H9 (cell line): ENCODE measurements around the gene DENND4A. TPM values are rescaled to one million over a fixed set of nuclear protein-coding genes. Genes with fewer than 3 reads are reported as not detected.

Experiments
- DNase-seq: peaks from one replicate; pipeline ENCODE4 v3.0.0-alpha.2; 2017
- H2AFZ ChIP-seq: one replicate; pipeline ENCODE4 v1.6.1; 2013; ENCODE audit warnings: mild to moderate bottlenecking, low read length, control low read depth, moderate library complexity
- H2AK5ac ChIP-seq: 2 replicates; pipeline ENCODE4 v1.6.1; 2013; ENCODE audit warnings: low read length, control low read depth, mixed read lengths; ENCODE audit not compliant: insufficient read length
- H2BK120ac ChIP-seq: one replicate; pipeline ENCODE4 v1.6.1; 2013; ENCODE audit warnings: low read depth, mild to moderate bottlenecking, low read length, control low read depth, inconsistent platforms; ENCODE audit not compliant: poor library complexity, severe bottlenecking
- H2BK12ac ChIP-seq: 2 replicates; pipeline ENCODE4 v1.6.1; 2013; ENCODE audit warnings: low read length, control low read depth, mixed read lengths, low read depth; ENCODE audit not compliant: insufficient read length
- H2BK15ac ChIP-seq: 2 replicates; pipeline ENCODE4 v1.6.1; 2013; ENCODE audit warnings: low read depth, low read length, control low read depth
- H2BK20ac ChIP-seq: one replicate; pipeline ENCODE4 v1.6.1; 2013; ENCODE audit warnings: low read depth, mild to moderate bottlenecking, low read length, control low read depth, inconsistent platforms; ENCODE audit not compliant: poor library complexity, severe bottlenecking
- H2BK5ac ChIP-seq: 2 replicates; pipeline ENCODE4 v1.6.1; 2013; ENCODE audit warnings: low read length, control low read depth, mixed read lengths; ENCODE audit not compliant: insufficient read length
- H3K14ac ChIP-seq: 2 replicates; pipeline ENCODE4 v1.6.1; 2013; ENCODE audit warnings: low read length, control low read depth; ENCODE audit not compliant: insufficient read depth
- H3K18ac ChIP-seq: 2 replicates; pipeline ENCODE4 v1.6.1; 2013; ENCODE audit warnings: low read depth, mild to moderate bottlenecking, mixed read lengths, low read length, control low read depth; ENCODE audit not compliant: insufficient read length
- H3K23ac ChIP-seq: 2 replicates; pipeline ENCODE4 v1.6.1; 2013; ENCODE audit warnings: low read length, control low read depth, mixed read lengths, low read depth; ENCODE audit not compliant: insufficient read length
- H3K23me2 ChIP-seq: 2 replicates; pipeline ENCODE4 v1.6.1; 2013; ENCODE audit warnings: low read depth, mild to moderate bottlenecking, mixed read lengths, low read length, control low read depth; ENCODE audit not compliant: insufficient read length, poor library complexity, severe bottlenecking
- H3K27ac ChIP-seq: 2 replicates; pipeline ENCODE4 v1.5.1; 2013; ENCODE audit warnings: low read length, control low read depth, mixed read lengths, low read depth; ENCODE audit not compliant: insufficient read length
- H3K27me3 ChIP-seq: 2 replicates; pipeline ENCODE4 v1.6.1; 2013; ENCODE audit warnings: low read length, control low read depth, inconsistent platforms; ENCODE audit not compliant: insufficient read depth
- H3K4ac ChIP-seq: 2 replicates; pipeline ENCODE4 v1.6.1; 2013; ENCODE audit warnings: low read depth, mild to moderate bottlenecking, control low read depth, inconsistent platforms, low read length, moderate library complexity
- H3K4me1 ChIP-seq: 2 replicates; pipeline ENCODE4 v1.6.1; 2013; ENCODE audit warnings: low read length, control low read depth, inconsistent platforms; ENCODE audit not compliant: insufficient read depth
- H3K4me2 ChIP-seq: 2 replicates; pipeline ENCODE4 v1.6.1; 2013; ENCODE audit warnings: low read length, control low read depth, mixed read lengths; ENCODE audit not compliant: insufficient read length, insufficient read depth
- H3K56ac ChIP-seq: 2 replicates; pipeline ENCODE4 v1.6.1; 2013; ENCODE audit warnings: low read depth, mild to moderate bottlenecking, mixed read lengths, low read length, control low read depth; ENCODE audit not compliant: insufficient read length
- H3K79me1 ChIP-seq: 2 replicates; pipeline ENCODE4 v1.6.1; 2013; ENCODE audit warnings: low read depth, mild to moderate bottlenecking, moderate library complexity, low read length, control low read depth, inconsistent platforms; ENCODE audit not compliant: insufficient read depth, poor library complexity, severe bottlenecking
- H3K79me2 ChIP-seq: 2 replicates; pipeline ENCODE4 v1.6.1; 2013; ENCODE audit warnings: low read length, control low read depth, inconsistent platforms; ENCODE audit not compliant: insufficient read depth
- H3K9ac ChIP-seq: 2 replicates; pipeline ENCODE4 v1.6.1; 2013; ENCODE audit warnings: low read length, control low read depth, mixed read lengths; ENCODE audit not compliant: insufficient read length; ENCODE audit errors: extremely low read depth
- H3K9me3 ChIP-seq: one replicate; pipeline ENCODE4 v1.6.1; 2013; ENCODE audit warnings: low read depth, low read length, inconsistent platforms; ENCODE audit not compliant: control insufficient read depth
- H3T11ph ChIP-seq: one replicate; pipeline ENCODE4 v1.6.1; 2013; ENCODE audit warnings: mild to moderate bottlenecking, low read length, control low read depth, inconsistent platforms
- H4K20me1 ChIP-seq: one replicate; pipeline ENCODE4 v1.6.1; 2013; ENCODE audit not compliant: control insufficient read depth, insufficient read length, insufficient read depth
- H4K5ac ChIP-seq: 2 replicates; pipeline ENCODE4 v1.6.1; 2013; ENCODE audit warnings: low read depth, mild to moderate bottlenecking, mixed read lengths, low read length, control low read depth; ENCODE audit not compliant: insufficient read length
- H4K8ac ChIP-seq: replicated peaks from 2 replicates; pipeline ENCODE4 v1.6.1; 2013; ENCODE audit warnings: low read length, control low read depth, mixed read lengths, low read depth; ENCODE audit not compliant: insufficient read length
- H4K91ac ChIP-seq: 2 replicates; pipeline ENCODE4 v1.6.1; 2013; ENCODE audit warnings: low read depth, mild to moderate bottlenecking, moderate library complexity, mixed read lengths, low read length, control low read depth; ENCODE audit not compliant: insufficient read length
- H3K27ac Mint-ChIP-seq, 3 experiments: 2 replicates in 2 of 3; 3 replicates in 1 of 3; pipeline ENCODE4 v1.8.0; 2020 to 2021; ENCODE audit warnings: mixed read lengths in 3 of 3, mild to moderate bottlenecking in 1 of 3, moderate library complexity in 1 of 3
- H3K27me3 Mint-ChIP-seq: 2 replicates; pipeline ENCODE4 v1.8.0; 2021; ENCODE audit warnings: low read depth, mild to moderate bottlenecking, moderate library complexity, mixed read lengths
- H3K36me3 Mint-ChIP-seq, 3 experiments: 2 replicates in 2 of 3; 3 replicates in 1 of 3; pipeline ENCODE4 v1.8.0; 2020 to 2021; ENCODE audit warnings: low read depth in 3 of 3, mixed read lengths in 3 of 3; ENCODE audit not compliant: insufficient read depth in 1 of 3
- H3K4me1 Mint-ChIP-seq, 2 experiments: 2 replicates each; pipeline ENCODE4 v1.8.0; 2020; ENCODE audit warnings: mixed read lengths in 2 of 2
- H3K4me3 Mint-ChIP-seq, 2 experiments: 2 replicates in 1 of 2; 3 replicates in 1 of 2; pipeline ENCODE4 v1.8.0; 2020 to 2021; ENCODE audit warnings: mild to moderate bottlenecking in 2 of 2, mixed read lengths in 2 of 2, moderate library complexity in 1 of 2
- H3K9me3 Mint-ChIP-seq, 2 experiments: 2 replicates in 1 of 2; 3 replicates in 1 of 2; pipeline ENCODE4 v1.8.0; 2020; ENCODE audit warnings: mild to moderate bottlenecking in 2 of 2, mixed read lengths in 2 of 2, moderate library complexity in 1 of 2
- WGBS: extraction: QIAGEN DNeasy Blood & Tissue Kit; methylation state at CpG from one replicate; pipeline ENCODE4 v1.1.7; 2013; ENCODE audit warnings: missing lambda C conversion rate, low lambda C conversion rate, mixed read lengths; ENCODE audit not compliant: insufficient read length; ENCODE audit errors: extremely low coverage; 5-methylcytosine and 5-hydroxymethylcytosine counted together
- total RNA-seq: library from RNA; stranded (reverse); gene quantifications from 2 replicates; pipeline ENCODE4 v1.2.1, GENCODE V29; 2021
- TF ChIP-seq, protein P1 (sequence below): fragments of 200-600 bp; sonication (generic); conservative IDR thresholded peaks from 3 replicates; pipeline ENCODE4 v1.8.0; 2021; ENCODE audit warnings: antibody characterized with exemption, mild to moderate bottlenecking

DENND4A gene
- total RNA-seq, 1 experiment from 2014 or later, result 4.7 TPM

DNA sequence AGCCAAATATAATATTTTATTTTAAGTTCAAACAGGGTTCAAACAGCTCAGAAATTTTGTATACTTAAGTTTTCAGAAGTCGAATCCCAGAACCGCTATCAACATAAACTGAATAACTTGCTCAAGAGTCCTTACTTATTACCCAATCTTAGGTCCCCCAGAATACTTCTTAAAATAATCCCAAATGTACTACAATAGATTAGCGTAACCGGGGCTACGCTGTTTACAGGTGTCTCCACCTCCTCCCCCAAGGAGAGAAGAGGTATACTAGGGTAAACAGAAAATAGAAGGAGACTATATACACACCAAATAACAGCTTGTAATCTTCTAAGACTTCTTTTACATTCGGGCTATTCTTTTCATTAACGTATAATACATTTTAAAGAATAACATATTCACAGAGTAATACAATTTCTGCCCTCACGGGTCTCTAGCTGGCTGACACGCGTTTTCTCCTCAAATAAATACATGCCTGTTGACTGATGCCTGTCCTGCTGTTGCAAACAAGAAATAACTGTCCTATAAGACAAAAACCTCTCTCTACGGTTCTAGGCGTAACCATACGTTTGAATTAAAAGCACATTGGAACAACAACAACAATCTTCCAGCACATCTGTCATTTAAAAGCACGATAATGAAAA lies 1.3 kb downstream of the DENND4A start:
- no peak overlapping the region for H2BK15ac ChIP-seq
- H2BK5ac ChIP-seq, result no peak overlapping the region
- Mint-ChIP-seq H3K4me1 (peaks cover 14 to 15% of the 10 kb centered on the region in 2 experiments), H3K27ac (no peak overlapping the region; a peak in 1 of 7 replicates), H3K27me3 (0 out of 2 replicates have a peak, but pooled peaks cover 2% of the 10 kb centered on the region), H3K9me3 (no peaks in the 10 kb centered on the region), H3K36me3 (no peaks in the 10 kb centered on the region), H3K4me3 (peak overlapping the region; percentile 88 to 92)
- TF ChIP-seq, protein P1, sequence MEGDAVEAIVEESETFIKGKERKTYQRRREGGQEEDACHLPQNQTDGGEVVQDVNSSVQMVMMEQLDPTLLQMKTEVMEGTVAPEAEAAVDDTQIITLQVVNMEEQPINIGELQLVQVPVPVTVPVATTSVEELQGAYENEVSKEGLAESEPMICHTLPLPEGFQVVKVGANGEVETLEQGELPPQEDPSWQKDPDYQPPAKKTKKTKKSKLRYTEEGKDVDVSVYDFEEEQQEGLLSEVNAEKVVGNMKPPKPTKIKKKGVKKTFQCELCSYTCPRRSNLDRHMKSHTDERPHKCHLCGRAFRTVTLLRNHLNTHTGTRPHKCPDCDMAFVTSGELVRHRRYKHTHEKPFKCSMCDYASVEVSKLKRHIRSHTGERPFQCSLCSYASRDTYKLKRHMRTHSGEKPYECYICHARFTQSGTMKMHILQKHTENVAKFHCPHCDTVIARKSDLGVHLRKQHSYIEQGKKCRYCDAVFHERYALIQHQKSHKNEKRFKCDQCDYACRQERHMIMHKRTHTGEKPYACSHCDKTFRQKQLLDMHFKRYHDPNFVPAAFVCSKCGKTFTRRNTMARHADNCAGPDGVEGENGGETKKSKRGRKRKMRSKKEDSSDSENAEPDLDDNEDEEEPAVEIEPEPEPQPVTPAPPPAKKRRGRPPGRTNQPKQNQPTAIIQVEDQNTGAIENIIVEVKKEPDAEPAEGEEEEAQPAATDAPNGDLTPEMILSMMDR, result no peak
- no peak overlapping the region for H4K5ac ChIP-seq
- H4K20me1 ChIP-seq, result no peaks in the 10 kb centered on the region
- H3K27ac ChIP-seq, result no peak overlapping the region
- no peak overlapping the region for H3K18ac ChIP-seq
- H3K4me1 ChIP-seq, result no peaks in the 10 kb centered on the region
- no peak overlapping the region for H2BK120ac ChIP-seq
- H3T11ph ChIP-seq, result no peak overlapping the region
- no peak overlapping the region for H2BK12ac ChIP-seq
- H3K56ac ChIP-seq, result no peak overlapping the region
- no peak overlapping the region for H2AK5ac ChIP-seq
- no peaks in the 10 kb centered on the region for H3K27me3 ChIP-seq
- H3K9me3 ChIP-seq, result no peaks in the 10 kb centered on the region
- no peak overlapping the region for H2AFZ ChIP-seq
- no peak overlapping the region for H3K23ac ChIP-seq
- H3K79me1 ChIP-seq, result no peaks in the 10 kb centered on the region
- H3K23me2 ChIP-seq, result peaks cover 6% of the 10 kb centered on the region
- DNase-seq, result no peak
- peak overlapping the region; percentile 96 for H3K4me2 ChIP-seq
- no peak overlapping the region for H2BK20ac ChIP-seq
- H3K9ac ChIP-seq, result peak overlapping the region; percentile 52
- H3K14ac ChIP-seq, result no peak overlapping the region
- no CpG with 5 or more reads among the region's 14 CpGs for WGBS
- H3K79me2 ChIP-seq, result no peaks in the 10 kb centered on the region
- H4K91ac ChIP-seq, result no peak overlapping the region
- no peak overlapping the region for H3K4ac ChIP-seq
- H4K8ac ChIP-seq, result no peak overlapping the region
